Measurements from ENCODE around the gene PAN3. TPM values are rescaled to one million over a fixed set of nuclear protein-coding genes. Genes with fewer than 3 reads are reported as not detected.
A peak's percentile ranks its signal among the peaks of the same experiment; 100 is the strongest.

PAN3 gene
- total RNA-seq, 1 experiment from 2014 or later: 48.5 TPM

DNA sequence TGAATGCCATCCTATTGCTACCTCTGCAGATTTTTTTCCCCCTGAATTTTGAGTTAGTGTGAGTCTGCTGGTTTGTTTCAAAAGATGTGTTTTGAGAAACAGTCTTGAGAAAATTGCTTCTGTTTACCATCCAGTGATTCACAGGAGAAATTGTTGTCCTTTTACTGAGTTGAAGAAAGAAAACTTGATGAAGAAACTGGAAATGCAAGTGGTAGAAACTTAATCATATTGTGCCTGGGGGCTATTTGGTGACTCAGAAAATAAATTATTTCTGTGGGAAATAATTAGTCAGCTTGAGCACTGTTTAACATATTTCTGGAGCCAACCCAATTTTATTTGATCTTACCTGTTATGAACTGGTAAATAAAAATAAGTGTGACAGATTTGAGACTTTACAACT, 35.4 kb downstream of the PAN3 start:
- no peak overlapping the region for H2BK20ac ChIP-seq (ENCODE audit: low read depth, low read length, poor library complexity, severe bottlenecking)
- H2AFZ ChIP-seq (ENCODE audit: low read length): no peak overlapping the region
- no peak overlapping the region for H3K56ac ChIP-seq (ENCODE audit: insufficient read length, low read depth, low read length)
- H3K4ac ChIP-seq (ENCODE audit: low read depth, low read length): no peak overlapping the region
- no peak overlapping the region for H4K5ac ChIP-seq (ENCODE audit: insufficient read length, low read depth, low read length)
- H3T11ph ChIP-seq (ENCODE audit: low read length): no peak overlapping the region
- no peaks in the 10 kb centered on the region for H3K27me3 Mint-ChIP-seq (ENCODE audit: low read depth)
- no peak overlapping the region for H2BK5ac ChIP-seq (ENCODE audit: insufficient read length, low read length)
- peaks cover 6% of the 10 kb centered on the region for H3K79me1 ChIP-seq (ENCODE audit: insufficient read depth, low read depth, low read length, poor library complexity, severe bottlenecking)
- no peak overlapping the region for H4K91ac ChIP-seq (ENCODE audit: insufficient read length, low read depth, low read length)
- H3K27ac ChIP-seq (ENCODE audit: insufficient read length, low read depth, low read length): no peak overlapping the region
- peaks cover 2% of the 10 kb centered on the region for H3K4me1 ChIP-seq (ENCODE audit: insufficient read depth, low read length)
- H2BK15ac ChIP-seq (ENCODE audit: low read depth, low read length): no peak overlapping the region
- H3K79me2 ChIP-seq (ENCODE audit: insufficient read depth, low read length): peaks cover 3% of the 10 kb centered on the region; the same call in 1 of the 2 replicates
- no peak overlapping the region for H3K9ac ChIP-seq (ENCODE audit: extremely low read depth, insufficient read length, low read length)
- H3K4me2 ChIP-seq (ENCODE audit: insufficient read depth, insufficient read length, low read length): no peak overlapping the region
- TF ChIP-seq, protein P1, sequence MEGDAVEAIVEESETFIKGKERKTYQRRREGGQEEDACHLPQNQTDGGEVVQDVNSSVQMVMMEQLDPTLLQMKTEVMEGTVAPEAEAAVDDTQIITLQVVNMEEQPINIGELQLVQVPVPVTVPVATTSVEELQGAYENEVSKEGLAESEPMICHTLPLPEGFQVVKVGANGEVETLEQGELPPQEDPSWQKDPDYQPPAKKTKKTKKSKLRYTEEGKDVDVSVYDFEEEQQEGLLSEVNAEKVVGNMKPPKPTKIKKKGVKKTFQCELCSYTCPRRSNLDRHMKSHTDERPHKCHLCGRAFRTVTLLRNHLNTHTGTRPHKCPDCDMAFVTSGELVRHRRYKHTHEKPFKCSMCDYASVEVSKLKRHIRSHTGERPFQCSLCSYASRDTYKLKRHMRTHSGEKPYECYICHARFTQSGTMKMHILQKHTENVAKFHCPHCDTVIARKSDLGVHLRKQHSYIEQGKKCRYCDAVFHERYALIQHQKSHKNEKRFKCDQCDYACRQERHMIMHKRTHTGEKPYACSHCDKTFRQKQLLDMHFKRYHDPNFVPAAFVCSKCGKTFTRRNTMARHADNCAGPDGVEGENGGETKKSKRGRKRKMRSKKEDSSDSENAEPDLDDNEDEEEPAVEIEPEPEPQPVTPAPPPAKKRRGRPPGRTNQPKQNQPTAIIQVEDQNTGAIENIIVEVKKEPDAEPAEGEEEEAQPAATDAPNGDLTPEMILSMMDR (conservative IDR thresholded peaks at IDR 0.05): no peak
- H3K23me2 ChIP-seq (ENCODE audit: insufficient read length, low read depth, low read length, poor library complexity, severe bottlenecking): no peaks in the 10 kb centered on the region
- H3K18ac ChIP-seq (ENCODE audit: insufficient read length, low read depth, low read length): no peak overlapping the region
- no peaks in the 10 kb centered on the region for H3K9me3 ChIP-seq (ENCODE audit: control insufficient read depth, low read depth, low read length)
- peaks cover 5 to 38% (median 29%) of the 10 kb centered on the region in 3 experiments; a peak in 5 of 7 replicates for H3K36me3 Mint-ChIP-seq (ENCODE audit: insufficient read depth in 1 of 3, low read depth in 3 of 3)
- H3K14ac ChIP-seq (ENCODE audit: insufficient read depth, low read length): no peak overlapping the region
- no peak for DNase-seq
- no peaks in the 10 kb centered on the region for H3K27me3 ChIP-seq (ENCODE audit: insufficient read depth, low read length)
- no peak overlapping the region for H2BK120ac ChIP-seq (ENCODE audit: low read depth, low read length, poor library complexity, severe bottlenecking)
- no peaks in the 10 kb centered on the region for H4K20me1 ChIP-seq (ENCODE audit: control insufficient read depth, insufficient read depth, insufficient read length)
- no peak overlapping the region for H3K23ac ChIP-seq (ENCODE audit: insufficient read length, low read depth, low read length)
- no peak overlapping the region for H3K4me3 Mint-ChIP-seq
- peak overlapping the region; percentile 8 to 71 (median 35); a peak in 4 of 7 replicates for H3K27ac Mint-ChIP-seq
- peaks cover 16 to 25% of the 10 kb centered on the region in 2 experiments for H3K4me1 Mint-ChIP-seq
- H2BK12ac ChIP-seq (ENCODE audit: insufficient read length, low read depth, low read length): no peak overlapping the region
- H4K8ac ChIP-seq (replicated peaks; ENCODE audit: insufficient read length, low read depth, low read length): no peak overlapping the region
- H3K9me3 Mint-ChIP-seq: no peaks in the 10 kb centered on the region
- H2AK5ac ChIP-seq (ENCODE audit: insufficient read length, low read length): no peak overlapping the region
